CD14-positive monocyte (primary cell): Measurements from ENCODE around the gene ADAMTS13. TPM values are rescaled to one million over a fixed set of nuclear protein-coding genes. Genes with fewer than 3 reads are reported as not detected.

Experiments used
- DNase-seq, 3 donors: peaks; one replicate each; pipeline ENCODE4 v3.0.0-alpha.2; 2011 to 2022
- H2AFZ ChIP-seq: 2 replicates; pipeline ENCODE4 v1.6.0; 2012; ENCODE audit warnings: mild to moderate bottlenecking, low read depth, low read length, inconsistent platforms; ENCODE audit not compliant: insufficient read depth, poor library complexity, severe bottlenecking
- H3K27ac ChIP-seq, 2 donors: 1 replicate in 1 of 2; 2 replicates in 1 of 2; pipeline ENCODE4 v1.5.1; 2012 to 2013; ENCODE audit warnings: low read length in 2 of 2, control low read depth in 1 of 2, inconsistent platforms in 1 of 2, low read depth in 1 of 2, mild to moderate bottlenecking in 1 of 2
- H3K27me3 ChIP-seq, 2 donors: one replicate each; pipeline versions ENCODE4 v1.6.0 to v1.6.1; 2011 to 2013; ENCODE audit warnings: low read length in 2 of 2; ENCODE audit not compliant: control insufficient read depth in 2 of 2, insufficient read depth in 2 of 2
- H3K36me3 ChIP-seq, 2 donors: replicated peaks in 1 of 2; 1 replicate in 1 of 2; 2 replicates in 1 of 2; pipeline versions ENCODE4 v1.5.1 to v1.6.1; 2012 to 2013; ENCODE audit warnings: low read length in 2 of 2, control low read depth in 1 of 2, inconsistent platforms in 1 of 2, mild to moderate bottlenecking in 1 of 2; ENCODE audit not compliant: insufficient read depth in 2 of 2, control insufficient read depth in 1 of 2
- H3K4me1 ChIP-seq, 2 donors: 1 replicate in 1 of 2; 2 replicates in 1 of 2; pipeline versions ENCODE4 v1.5.1 to v1.6.1; 2012 to 2013; ENCODE audit warnings: low read length in 2 of 2, control low read depth in 1 of 2, inconsistent platforms in 1 of 2, mild to moderate bottlenecking in 1 of 2, moderate library complexity in 1 of 2; ENCODE audit not compliant: insufficient read depth in 2 of 2, control insufficient read depth in 1 of 2
- H3K4me2 ChIP-seq: replicated peaks from 2 replicates; pipeline ENCODE3; 2012; ENCODE audit warnings: low read length, moderate library complexity, mild to moderate bottlenecking; ENCODE audit not compliant: poor library complexity, severe bottlenecking; ENCODE audit errors: extremely low read depth
- H3K4me3 ChIP-seq, 3 experiments: fragments of 200-600 bp in 1 of 3; sonication (generic) in 1 of 3; replicated peaks in 1 of 3; 1 replicate in 2 of 3; 2 replicates in 1 of 3; pipeline ENCODE4 v1.5.1; 2011 to 2013; ENCODE audit warnings: low read length in 3 of 3, mild to moderate bottlenecking in 3 of 3, control low read depth in 2 of 3, low read depth in 2 of 3, inconsistent platforms in 1 of 3, moderate library complexity in 1 of 3
- H3K79me2 ChIP-seq: 2 replicates; pipeline ENCODE4 v1.6.0; 2012; ENCODE audit warnings: mild to moderate bottlenecking, control low read depth, inconsistent platforms, low read length, moderate library complexity; ENCODE audit not compliant: insufficient read depth
- H3K9ac ChIP-seq: 2 replicates; pipeline ENCODE4 v1.6.0; 2017; ENCODE audit warnings: low read length, mild to moderate bottlenecking; ENCODE audit not compliant: insufficient read depth, poor library complexity, severe bottlenecking
- H3K9me3 ChIP-seq, 2 donors: replicated peaks in 1 of 2; 1 replicate in 1 of 2; 2 replicates in 1 of 2; pipeline versions ENCODE4 v1.5.1 to v1.6.1; 2012 to 2013; ENCODE audit warnings: low read length in 2 of 2, control low read depth in 1 of 2; ENCODE audit not compliant: control insufficient read depth in 1 of 2, insufficient read depth in 1 of 2
- H4K20me1 ChIP-seq: 2 replicates; pipeline ENCODE4 v1.6.0; 2012; ENCODE audit warnings: mild to moderate bottlenecking, low read length, control low read depth, moderate library complexity; ENCODE audit not compliant: insufficient read depth
- H3K27ac Mint-ChIP-seq, 7 donors: one replicate each; pipeline ENCODE4 v1.8.0; 2020; ENCODE audit warnings: mild to moderate bottlenecking in 7 of 7, mixed read lengths in 7 of 7, moderate library complexity in 6 of 7, inconsistent platforms in 2 of 7
- H3K27me3 Mint-ChIP-seq, 3 donors: one replicate each; pipeline ENCODE4 v1.8.0; 2021 to 2022; ENCODE audit warnings: low read depth in 3 of 3, mild to moderate bottlenecking in 3 of 3, mixed read lengths in 3 of 3, moderate library complexity in 3 of 3, inconsistent platforms in 1 of 3
- H3K36me3 Mint-ChIP-seq, 2 donors: one replicate each; pipeline ENCODE4 v1.8.0; 2020; ENCODE audit warnings: mixed read lengths in 2 of 2, inconsistent platforms in 1 of 2, mild to moderate bottlenecking in 1 of 2
- H3K4me1 Mint-ChIP-seq: one replicate; pipeline ENCODE4 v1.8.0; 2020; ENCODE audit warnings: mild to moderate bottlenecking, mixed read lengths
- H3K4me3 Mint-ChIP-seq, 2 donors: one replicate each; pipeline ENCODE4 v1.8.0; 2020; ENCODE audit warnings: mild to moderate bottlenecking in 2 of 2, mixed read lengths in 2 of 2, moderate library complexity in 1 of 2
- H3K9me3 Mint-ChIP-seq, 7 donors: one replicate each; pipeline ENCODE4 v1.8.0; 2020 to 2022; ENCODE audit warnings: mixed read lengths in 7 of 7, mild to moderate bottlenecking in 6 of 7, moderate library complexity in 6 of 7, inconsistent platforms in 2 of 7
- WGBS: methylation state at CpG from one replicate; pipeline ENCODE4 v1.1.5; 2013; ENCODE audit warnings: missing lambda C conversion rate; ENCODE audit not compliant: insufficient coverage; 5-methylcytosine and 5-hydroxymethylcytosine counted together
- intact Hi-C, 2 donors: fragments of 100-400 bp; cut with micrococcal nuclease; formaldehyde crosslinking; loops; one replicate each; pipeline versions ENCODE4 v1.15.0 to v1.15.1; 2023
- polyA plus RNA-seq, 3 donors: library from polyadenylated mRNA; depleted of rRNA in 1 of 3; unstranded in 2 of 3; stranded (reverse) in 1 of 3; fragments of 300-500 nt in 2 of 3; fragments of >200 nt in 1 of 3; fragmentation: Illumina TruSeq in 2 of 3; gene quantifications; 1 replicate in 2 of 3; 2 replicates in 1 of 3; pipeline ENCODE4 v1.2.3, GENCODE V29; 2012 to 2021
- TF ChIP-seq, protein P1 (sequence below): fragments of 200-600 bp; IDR thresholded peaks from one replicate; pipeline ENCODE4 v1.8.0; 2022; ENCODE audit warnings: antibody characterized with exemption, mild to moderate bottlenecking

The ADAMTS13 gene
- polyA plus RNA-seq, 3 donors: 0.77 TPM; not detected in 2

DNA sequence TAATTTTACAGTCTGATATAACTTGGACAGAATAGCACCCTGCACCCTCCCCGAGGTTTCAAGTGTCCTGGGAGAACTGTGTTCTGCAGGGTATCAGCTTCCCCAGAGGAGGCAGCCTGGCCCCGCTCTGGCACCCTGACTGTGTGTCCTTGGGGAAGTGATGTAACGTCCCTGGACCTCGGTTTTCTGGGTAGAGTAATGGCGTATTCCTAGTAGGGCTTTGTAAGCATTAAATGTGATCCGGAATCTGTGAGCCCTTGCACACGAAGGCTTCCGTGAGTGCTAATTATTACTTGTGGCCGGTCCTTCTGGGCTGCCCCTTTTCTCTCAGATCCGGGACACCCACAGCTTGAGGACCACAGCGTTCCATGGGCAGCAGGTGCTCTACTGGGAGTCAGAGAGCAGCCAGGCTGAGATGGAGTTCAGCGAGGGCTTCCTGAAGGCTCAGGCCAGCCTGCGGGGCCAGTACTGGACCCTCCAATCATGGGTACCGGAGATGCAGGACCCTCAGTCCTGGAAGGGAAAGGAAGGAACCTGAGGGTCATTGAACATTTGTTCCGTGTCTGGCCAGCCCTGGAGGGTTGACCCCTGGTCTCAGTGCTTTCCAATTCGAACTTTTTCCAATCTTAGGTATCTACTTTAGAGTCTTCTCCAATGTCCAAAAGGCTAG, 36.6 kb downstream of the ADAMTS13 start:
- Mint-ChIP-seq H3K36me3 (no peaks in the 10 kb centered on the region), H3K4me1 (peaks cover 20% of the 10 kb centered on the region), H3K9me3 (peaks cover 0 to 1% (median 0%) of the 10 kb centered on the region in 7 donors), H3K4me3 (peak overlapping the region in 1 of 2 donors; percentile 92), H3K27me3 (peaks cover 13 to 38% (median 15%) of the 10 kb centered on the region in 3 donors), H3K27ac (no peak overlapping the region)
- Histone ChIP-seq H2AFZ (no peak overlapping the region), H3K4me3 (peak overlapping the region in 1 of 3 experiments; percentile 92), H4K20me1 (peaks cover 20% of the 10 kb centered on the region), H3K36me3 (no peaks in the 10 kb centered on the region), H3K79me2 (no peaks in the 10 kb centered on the region), H3K4me2 (peak overlapping the region; percentile 85), H3K4me1 (peaks cover 17 to 22% of the 10 kb centered on the region in 2 donors), H3K9me3 (no peaks in the 10 kb centered on the region), H3K27ac (no peak overlapping the region), H3K27me3 (peaks cover 0 to 9% of the 10 kb centered on the region in 2 donors), H3K9ac (no peak overlapping the region)
- 64% methylated on average over 12 of the region's 16 CpGs for WGBS
- TF ChIP-seq, protein P1, sequence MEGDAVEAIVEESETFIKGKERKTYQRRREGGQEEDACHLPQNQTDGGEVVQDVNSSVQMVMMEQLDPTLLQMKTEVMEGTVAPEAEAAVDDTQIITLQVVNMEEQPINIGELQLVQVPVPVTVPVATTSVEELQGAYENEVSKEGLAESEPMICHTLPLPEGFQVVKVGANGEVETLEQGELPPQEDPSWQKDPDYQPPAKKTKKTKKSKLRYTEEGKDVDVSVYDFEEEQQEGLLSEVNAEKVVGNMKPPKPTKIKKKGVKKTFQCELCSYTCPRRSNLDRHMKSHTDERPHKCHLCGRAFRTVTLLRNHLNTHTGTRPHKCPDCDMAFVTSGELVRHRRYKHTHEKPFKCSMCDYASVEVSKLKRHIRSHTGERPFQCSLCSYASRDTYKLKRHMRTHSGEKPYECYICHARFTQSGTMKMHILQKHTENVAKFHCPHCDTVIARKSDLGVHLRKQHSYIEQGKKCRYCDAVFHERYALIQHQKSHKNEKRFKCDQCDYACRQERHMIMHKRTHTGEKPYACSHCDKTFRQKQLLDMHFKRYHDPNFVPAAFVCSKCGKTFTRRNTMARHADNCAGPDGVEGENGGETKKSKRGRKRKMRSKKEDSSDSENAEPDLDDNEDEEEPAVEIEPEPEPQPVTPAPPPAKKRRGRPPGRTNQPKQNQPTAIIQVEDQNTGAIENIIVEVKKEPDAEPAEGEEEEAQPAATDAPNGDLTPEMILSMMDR: peak; percentile 29
- DNase-seq: peak; percentile 58 to 72 (median 66)
- intact Hi-C loops: loop anchor here in 1 of 2 donors (5.0 to 10.0 kb wide), 2 partner anchors 36 to 566 kb away; partner anchors contain the start of genes ADAMTS13 and BRD3OS

DNA sequence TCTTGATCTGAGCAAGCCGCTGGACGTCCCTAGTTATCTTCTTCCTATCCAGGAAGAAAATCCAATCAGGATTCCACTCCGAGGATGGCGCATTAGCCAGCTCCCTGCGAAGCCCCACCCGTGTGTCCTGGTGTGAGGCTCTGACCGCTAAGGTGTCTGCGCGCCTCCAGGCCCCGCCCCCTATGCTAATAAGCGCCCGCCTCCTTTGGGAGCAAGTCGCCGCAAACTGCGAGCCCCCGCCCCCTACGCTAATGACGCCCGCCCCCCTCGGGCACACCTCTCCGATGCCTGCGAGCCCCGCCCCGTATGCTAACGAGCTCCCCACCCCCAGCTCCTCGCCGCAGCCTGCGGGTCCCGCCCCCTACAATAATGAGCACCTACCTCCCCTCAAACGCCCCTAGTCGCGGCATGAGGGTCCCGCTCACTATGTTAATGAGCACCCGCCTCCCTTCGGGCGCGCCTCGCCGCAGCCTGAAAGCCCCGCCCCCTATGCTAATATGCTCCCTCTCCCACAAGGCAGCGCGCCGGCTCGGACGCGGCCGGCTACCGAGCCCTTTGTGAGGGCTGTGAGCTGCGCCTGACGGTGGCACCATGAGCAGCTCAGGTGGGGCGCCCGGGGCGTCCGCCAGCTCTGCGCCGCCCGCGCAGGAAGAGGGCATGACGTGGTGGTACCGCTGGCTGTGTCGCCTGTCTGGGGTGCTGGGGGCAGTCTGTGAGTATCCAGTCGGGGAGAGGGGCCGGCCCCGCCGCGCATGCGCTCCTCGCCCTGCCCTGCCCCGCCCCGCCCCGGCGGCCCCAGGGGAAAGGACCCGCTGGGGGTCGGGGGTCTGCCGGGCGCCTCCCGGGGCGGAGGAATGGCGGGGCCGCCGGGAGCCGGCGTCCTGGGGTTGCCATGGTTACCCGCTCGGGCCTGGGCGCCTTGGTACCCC, 37.6 kb downstream of the ADAMTS13 start, which contains the start of gene CACFD1:
CACFD1 (plus strand) TSS at position 503 of the 929 bp plus-strand sequence; CDS start at position 592, 89 bp downstream.
- peaks cover 20% of the 10 kb centered on the region for H4K20me1 ChIP-seq
- TF ChIP-seq, protein P1: no peak
- intact Hi-C loops: loop anchor here (1.0 to 10.0 kb wide), 3 partner anchors 19 to 565 kb away; partner anchors contain the start of genes ADAMTS13 (in 1 of the 2) and BRD3OS (in 1 of the 2)

More for the DNA sequence above, 37.6 kb downstream of the ADAMTS13 start, which contains the start of gene CACFD1:
- H3K27ac ChIP-seq: peak within 1 kb of the TSS; percentile 14 to 79
- Mint-ChIP-seq H3K9me3 (peaks cover 0 to 1% (median 0%) of the 10 kb centered on the region in 7 donors), H3K36me3 (no peaks in the 10 kb centered on the region), H3K27ac (peak within 1 kb of the TSS; percentile 77 to 94 (median 89)), H3K27me3 (peaks cover 13 to 38% (median 15%) of the 10 kb centered on the region in 3 donors), H3K4me1 (peaks cover 21% of the 10 kb centered on the region), H3K4me3 (peak within 1 kb of the TSS; percentile 82 to 92)
- H3K4me2 ChIP-seq: peak within 1 kb of the TSS; percentile 85
- peak within 1 kb of the TSS; percentile 86 for H2AFZ ChIP-seq
- under 1% methylated on average over 51 of the region's 86 CpGs for WGBS
- H3K36me3 ChIP-seq: no peaks in the 10 kb centered on the region
- H3K4me3 ChIP-seq: peak within 1 kb of the TSS; percentile 62 to 92 (median 63)
- no peaks in the 10 kb centered on the region for H3K9me3 ChIP-seq
- peak within 1 kb of the TSS; percentile 87 for H3K9ac ChIP-seq
- peaks cover 0 to 9% of the 10 kb centered on the region in 2 donors for H3K27me3 ChIP-seq
- no peaks in the 10 kb centered on the region for H3K79me2 ChIP-seq
- DNase-seq: peak; percentile 86 to 88 (median 88)
- peaks cover 17 to 22% of the 10 kb centered on the region in 2 donors for H3K4me1 ChIP-seq
